B cell (primary cell): ENCODE data around the gene CPNE4. TPM values are rescaled to one million over a fixed set of nuclear protein-coding genes. Genes with fewer than 3 reads are reported as not detected.

Experiments
- ATAC-seq: fragments of 200-7000 bp; cut with Tn5 transposase; one replicate; pipeline ENCODE4 v1.10.0; 2021; ENCODE audit warnings: low read depth, mild to moderate bottlenecking, moderate number of reproducible peaks, moderate library complexity
- CTCF ChIA-PET: fragments of 350-600 bp; sonication (Branson Sonifier 250); formaldehyde crosslinking; loops from one replicate; lab custom pipeline; 2021; ENCODE audit warnings: antibody characterized with exemption, inconsistent platforms; lab: Charles Lee
- POLR2A ChIA-PET: fragments of 350-600 bp; sonication (Branson Sonifier 250); formaldehyde crosslinking; loops from one replicate; lab custom pipeline; 2021; ENCODE audit warnings: antibody characterized with exemption; lab: Charles Lee
- DNase-seq: peaks from one replicate; pipeline ENCODE4 v3.0.0; 2013
- H2AFZ ChIP-seq: 2 replicates; pipeline ENCODE4 v1.6.1; 2012; ENCODE audit warnings: mild to moderate bottlenecking, low read depth, low read length; ENCODE audit not compliant: insufficient read depth, poor library complexity, severe bottlenecking
- H3K27ac ChIP-seq, 2 donors: 1 replicate in 1 of 2; 2 replicates in 1 of 2; pipeline ENCODE4 v1.5.1; 2012 to 2013; ENCODE audit warnings: low read length in 2 of 2, mild to moderate bottlenecking in 2 of 2, moderate library complexity in 1 of 2
- H3K27me3 ChIP-seq, 4 experiments: fragments of 200-600 bp in 1 of 4; sonication (generic) in 1 of 4; replicated peaks in 1 of 4; 1 replicate in 2 of 4; 2 replicates in 2 of 4; pipeline versions ENCODE4 v1.6.1 to v1.7.0; 2013 to 2016; ENCODE audit warnings: low read length in 3 of 4, mild to moderate bottlenecking in 2 of 4, mixed read lengths in 1 of 4, moderate library complexity in 1 of 4; ENCODE audit not compliant: insufficient read depth in 4 of 4, control insufficient read depth in 3 of 4; ENCODE audit errors: control extremely low read depth in 1 of 4
- H3K36me3 ChIP-seq, 2 experiments: replicated peaks in 1 of 2; 1 replicate in 1 of 2; 2 replicates in 1 of 2; pipeline versions ENCODE4 v1.6.1 to v1.7.1; 2013; ENCODE audit warnings: low read length in 1 of 2; ENCODE audit not compliant: insufficient read depth in 2 of 2, control insufficient read depth in 1 of 2; ENCODE audit errors: control extremely low read depth in 1 of 2, extremely low read depth in 1 of 2
- H3K4me1 ChIP-seq, 2 donors: fragments of 200-600 bp in 1 of 2; sonication (generic) in 1 of 2; 1 replicate in 1 of 2; 2 replicates in 1 of 2; pipeline versions ENCODE4 v1.5.1 to v1.6.1; 2013 to 2017; ENCODE audit warnings: low read length in 2 of 2; ENCODE audit not compliant: control insufficient read depth in 2 of 2, insufficient read depth in 2 of 2
- H3K4me2 ChIP-seq: replicated peaks from 2 replicates; pipeline ENCODE3; 2012; ENCODE audit warnings: mild to moderate bottlenecking, low read depth, low read length; ENCODE audit not compliant: poor library complexity, severe bottlenecking
- H3K4me3 ChIP-seq, 5 experiments: fragments of 200-600 bp in 1 of 5; sonication (generic) in 1 of 5; 1 replicate in 3 of 5; 2 replicates in 2 of 5; pipeline versions ENCODE4 v1.5.1 to v1.7.0; 2011 to 2016; ENCODE audit warnings: low read length in 4 of 5, mild to moderate bottlenecking in 4 of 5, low read depth in 2 of 5, control low read depth in 1 of 5, moderate library complexity in 1 of 5; ENCODE audit not compliant: insufficient read depth in 1 of 5; ENCODE audit errors: control extremely low read depth in 1 of 5, extremely low read depth in 1 of 5
- H3K79me2 ChIP-seq: fragments of 200-600 bp; sonication (generic); one replicate; pipeline ENCODE4 v1.6.0; 2016; ENCODE audit warnings: low read length; ENCODE audit not compliant: control insufficient read depth, insufficient read depth
- H3K9ac ChIP-seq: fragments of 200-600 bp; sonication (generic); 2 replicates; pipeline ENCODE4 v1.6.1; 2017; ENCODE audit warnings: mild to moderate bottlenecking, low read length, moderate library complexity
- H3K9me3 ChIP-seq, 3 donors: one replicate each; pipeline versions ENCODE4 v1.6.1 to v1.7.1; 2013; ENCODE audit warnings: low read length in 2 of 3; ENCODE audit not compliant: control insufficient read depth in 2 of 3, insufficient read depth in 1 of 3; ENCODE audit errors: control extremely low read depth in 1 of 3
- H4K20me1 ChIP-seq: 2 replicates; pipeline ENCODE4 v1.6.0; 2012; ENCODE audit warnings: mild to moderate bottlenecking, low read length; ENCODE audit not compliant: insufficient read depth, control insufficient read depth, poor library complexity, severe bottlenecking
- H3K27ac Mint-ChIP-seq: one replicate; pipeline ENCODE4 v1.8.0; 2021; ENCODE audit warnings: mixed read lengths
- H3K27me3 Mint-ChIP-seq: one replicate; pipeline ENCODE4 v1.8.0; 2021; ENCODE audit warnings: mixed read lengths
- H3K4me1 Mint-ChIP-seq: one replicate; pipeline ENCODE4 v1.8.0; 2021; ENCODE audit warnings: mixed read lengths
- H3K4me3 Mint-ChIP-seq: one replicate; pipeline ENCODE4 v1.8.0; 2021; ENCODE audit warnings: mixed read lengths
- H3K9me3 Mint-ChIP-seq: one replicate; pipeline ENCODE4 v1.8.0; 2022; ENCODE audit warnings: mixed read lengths; ENCODE audit not compliant: insufficient read depth
- EZH2 ChIP-seq: IDR thresholded peaks from 2 replicates; pipeline ENCODE4 v1.6.1; 2012; ENCODE audit warnings: borderline replicate concordance, low read depth, mild to moderate bottlenecking, moderate library complexity, low read length; ENCODE audit not compliant: insufficient read depth, poor library complexity, severe bottlenecking
- WGBS: methylation state at CpG from one replicate; pipeline ENCODE4 v1.1.5; 2013; ENCODE audit warnings: missing lambda C conversion rate; ENCODE audit not compliant: insufficient coverage; 5-methylcytosine and 5-hydroxymethylcytosine counted together
- intact Hi-C: fragments of 100-400 bp; cut with micrococcal nuclease; formaldehyde crosslinking; loops from one replicate; pipeline ENCODE4 v1.10.0; 2022
- polyA plus RNA-seq: library from polyadenylated mRNA; depleted of rRNA; stranded (reverse); fragments of >200 nt; gene quantifications from 2 replicates; pipeline ENCODE4 v1.2.3, GENCODE V29; 2012
- total RNA-seq, 2 donors: library from RNA; stranded (reverse); fragments of 120-200 nt in 1 of 2; gene quantifications; 1 replicate in 1 of 2; 2 replicates in 1 of 2; pipeline versions ENCODE4 v1.2.3 to v1.2.4, GENCODE V29; 2013 to 2022
- TF ChIP-seq, protein P1 (sequence below): fragments of 200-600 bp; IDR thresholded peaks from one replicate; pipeline ENCODE4 v1.8.0; 2022; ENCODE audit warnings: antibody characterized with exemption, mild to moderate bottlenecking

The CPNE4 gene
- total and polyA plus RNA-seq, 2 donors (not counting 1 experiment from before 2014, with no cell fraction given): not detected

- intact Hi-C loops: no loop called here
Observed at GRCh38 chr3:132008837-132009236, 26.0 kb downstream of the CPNE4 start.

DNA sequence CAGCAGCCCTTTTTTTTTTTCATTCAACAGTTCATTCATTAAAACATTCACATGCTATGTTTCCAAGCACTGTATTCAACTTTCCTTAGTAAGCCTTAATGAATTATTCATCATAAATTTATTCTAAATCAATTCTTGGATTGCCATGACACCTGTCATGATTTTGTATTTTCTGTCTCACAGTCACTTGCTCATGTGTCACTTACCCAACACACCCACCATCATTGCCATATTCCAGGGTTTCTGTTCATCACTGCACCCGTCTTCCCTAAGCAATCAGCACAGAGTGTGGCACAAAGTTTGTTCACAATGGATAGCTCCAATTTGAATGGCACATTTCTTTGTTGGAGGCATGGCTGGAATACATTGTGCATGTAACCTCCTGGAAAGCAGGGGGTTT lies 27.2 kb downstream of the CPNE4 start:
- Histone ChIP-seq H2AFZ (no peak overlapping the region), H3K4me2 (no peak overlapping the region), H3K36me3 (no peaks in the 10 kb centered on the region), H3K9ac (no peak overlapping the region), H4K20me1 (no peaks in the 10 kb centered on the region), H3K27me3 (no peaks in the 10 kb centered on the region), H3K9me3 (no peaks in the 10 kb centered on the region), H3K27ac (no peak overlapping the region), H3K79me2 (no peaks in the 10 kb centered on the region), H3K4me1 (no peaks in the 10 kb centered on the region), H3K4me3 (no peak overlapping the region)
- H3K4me1 Mint-ChIP-seq: no peaks in the 10 kb centered on the region
- no peak for DNase-seq
- POLR2A ChIA-PET: no interaction called here
- CTCF ChIA-PET: interaction anchor here (0.5 kb wide), 1 partner anchor 12 kb away, joined by 3 read pairs; no protein-coding TSS in a partner anchor
- ATAC-seq: no peak
- peaks cover 4% of the 10 kb centered on the region for H3K27me3 Mint-ChIP-seq
- WGBS: no CpG with 5 or more reads among the region's 1 CpG
- no peak overlapping the region for H3K27ac Mint-ChIP-seq
- intact Hi-C loops: no loop called here
- H3K4me3 Mint-ChIP-seq: no peak overlapping the region
- H3K9me3 Mint-ChIP-seq: no peaks in the 10 kb centered on the region
- TF ChIP-seq EZH2: no peak
- TF ChIP-seq, protein P1, sequence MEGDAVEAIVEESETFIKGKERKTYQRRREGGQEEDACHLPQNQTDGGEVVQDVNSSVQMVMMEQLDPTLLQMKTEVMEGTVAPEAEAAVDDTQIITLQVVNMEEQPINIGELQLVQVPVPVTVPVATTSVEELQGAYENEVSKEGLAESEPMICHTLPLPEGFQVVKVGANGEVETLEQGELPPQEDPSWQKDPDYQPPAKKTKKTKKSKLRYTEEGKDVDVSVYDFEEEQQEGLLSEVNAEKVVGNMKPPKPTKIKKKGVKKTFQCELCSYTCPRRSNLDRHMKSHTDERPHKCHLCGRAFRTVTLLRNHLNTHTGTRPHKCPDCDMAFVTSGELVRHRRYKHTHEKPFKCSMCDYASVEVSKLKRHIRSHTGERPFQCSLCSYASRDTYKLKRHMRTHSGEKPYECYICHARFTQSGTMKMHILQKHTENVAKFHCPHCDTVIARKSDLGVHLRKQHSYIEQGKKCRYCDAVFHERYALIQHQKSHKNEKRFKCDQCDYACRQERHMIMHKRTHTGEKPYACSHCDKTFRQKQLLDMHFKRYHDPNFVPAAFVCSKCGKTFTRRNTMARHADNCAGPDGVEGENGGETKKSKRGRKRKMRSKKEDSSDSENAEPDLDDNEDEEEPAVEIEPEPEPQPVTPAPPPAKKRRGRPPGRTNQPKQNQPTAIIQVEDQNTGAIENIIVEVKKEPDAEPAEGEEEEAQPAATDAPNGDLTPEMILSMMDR: no peak

More at GRCh38 chr3:132008837-132009236, 26.0 kb downstream of the CPNE4 start:
- WGBS: 40% methylated on average over 2 of the region's 2 CpGs
- Histone ChIP-seq H3K79me2 (no peaks in the 10 kb centered on the region), H3K4me3 (no peak overlapping the region), H3K4me1 (no peaks in the 10 kb centered on the region), H3K9me3 (no peaks in the 10 kb centered on the region), H3K27me3 (no peaks in the 10 kb centered on the region), H3K4me2 (no peak overlapping the region), H4K20me1 (no peaks in the 10 kb centered on the region), H3K36me3 (no peaks in the 10 kb centered on the region), H3K27ac (no peak overlapping the region), H2AFZ (no peak overlapping the region), H3K9ac (no peak overlapping the region)
- TF ChIP-seq EZH2: no peak
- TF ChIP-seq, protein P1: no peak
- Mint-ChIP-seq H3K9me3 (no peaks in the 10 kb centered on the region), H3K4me3 (no peak overlapping the region), H3K4me1 (no peaks in the 10 kb centered on the region), H3K27ac (no peak overlapping the region), H3K27me3 (peaks cover 5% of the 10 kb centered on the region)
- DNase-seq (no peak), ATAC-seq (no peak)
- ChIA-PET POLR2A (no interaction called here), CTCF (interaction anchor here (1.0 to 1.1 kb wide), 2 partner anchors 9 to 11 kb away, joined by 3 read pairs; no protein-coding TSS in a partner anchor)
